Endothelial cell of umbilical vein (primary cell): ENCODE measurements around the gene ADAM30. TPM values are rescaled to one million over a fixed set of nuclear protein-coding genes. Genes with fewer than 3 reads are reported as not detected.

Source experiments
- BruUV-seq: library from RNA; stranded (reverse); fragments of 400-500 nt; replicated peaks from 2 replicates; lab custom pipeline; 2021; lab: Mats Ljungman, UMichigan
- CTCF ChIA-PET: fragments of 300-600, 350-600 bp; sonication (Branson Sonifier 250); formaldehyde crosslinking; loops from one replicate; lab custom pipeline; 2021; ENCODE audit warnings: antibody characterized with exemption, inconsistent platforms; lab: Charles Lee
- POLR2A ChIA-PET: fragments of 300-600, 350-600 bp; sonication (Branson Sonifier 250); formaldehyde crosslinking; loops from one replicate; lab custom pipeline; 2021; ENCODE audit warnings: antibody characterized with exemption, inconsistent platforms; lab: Charles Lee
- DNase-seq: peaks from one replicate; pipeline ENCODE4 v3.0.0-alpha.2; 2011; ENCODE audit warnings: low read depth, low spot score
- FAIRE-seq: peaks from 2 replicates; lab custom pipeline; 2011; peaks lifted over from hg19 to GRCh38; lab: Jason Lieb, UNC
- H2AFZ ChIP-seq: 2 replicates; pipeline ENCODE4 v1.6.0; 2012; ENCODE audit warnings: low read depth, low read length, control low read depth, inconsistent platforms
- H3K27ac ChIP-seq: 2 replicates; pipeline ENCODE4 v1.5.1; 2011; ENCODE audit warnings: low read depth, mild to moderate bottlenecking, control low read depth, low read length, moderate library complexity; ENCODE audit not compliant: insufficient read depth
- H3K27me3 ChIP-seq, 2 experiments: 2 replicates each; pipeline versions ENCODE4 v1.6.0 to v1.6.1; 2011; ENCODE audit warnings: low read length in 2 of 2, mixed read lengths in 1 of 2; ENCODE audit not compliant: control insufficient read depth in 2 of 2, insufficient read depth in 2 of 2
- H3K36me3 ChIP-seq, 2 experiments: 2 replicates in 1 of 2; 3 replicates in 1 of 2; pipeline ENCODE4 v1.5.1; 2011; ENCODE audit warnings: low read length in 2 of 2, mild to moderate bottlenecking in 1 of 2, moderate library complexity in 1 of 2; ENCODE audit not compliant: control insufficient read depth in 2 of 2, insufficient read depth in 2 of 2; ENCODE audit errors: extremely low read depth in 1 of 2
- H3K4me1 ChIP-seq: 3 replicates; pipeline ENCODE4 v1.5.1; 2011; ENCODE audit warnings: mild to moderate bottlenecking, low read length; ENCODE audit not compliant: control insufficient read depth, insufficient read depth; ENCODE audit errors: extremely low read depth
- H3K4me2 ChIP-seq: 2 replicates; pipeline ENCODE4 v1.6.1; 2011; ENCODE audit warnings: low read length, control low read depth, mixed read lengths; ENCODE audit not compliant: insufficient read depth
- H3K4me3 ChIP-seq, 3 experiments: fragments of 200-600 bp in 1 of 3; sonication (generic), shearing (Covaris generic) in 1 of 3; replicated peaks in 1 of 3; 2 replicates each; pipeline ENCODE4 v1.5.1; 2011 to 2016; ENCODE audit warnings: control low read depth in 3 of 3, low read length in 3 of 3, mild to moderate bottlenecking in 2 of 3, inconsistent platforms in 1 of 3, low read depth in 1 of 3, moderate library complexity in 1 of 3; ENCODE audit not compliant: insufficient read depth in 1 of 3
- H3K79me2 ChIP-seq: 2 replicates; pipeline ENCODE4 v1.6.0; 2012; ENCODE audit warnings: low read length, inconsistent platforms; ENCODE audit not compliant: control insufficient read depth, insufficient read depth
- H3K9ac ChIP-seq: replicated peaks from 2 replicates; pipeline ENCODE3; 2011; ENCODE audit warnings: low read length, control low read depth; ENCODE audit not compliant: insufficient read depth; ENCODE audit errors: extremely low read depth
- H3K9me1 ChIP-seq: replicated peaks from 3 replicates; pipeline ENCODE4 v1.6.0; 2011; ENCODE audit warnings: mild to moderate bottlenecking, low read length; ENCODE audit not compliant: control insufficient read depth, insufficient read depth; ENCODE audit errors: extremely low read depth
- H3K9me3 ChIP-seq: replicated peaks from 2 replicates; pipeline ENCODE4 v1.5.1; 2012; ENCODE audit warnings: low read length, inconsistent platforms; ENCODE audit not compliant: control insufficient read depth, insufficient read depth
- H4K20me1 ChIP-seq: replicated peaks from 2 replicates; pipeline ENCODE3; 2011; ENCODE audit warnings: mild to moderate bottlenecking, low read length; ENCODE audit not compliant: control insufficient read depth, insufficient read depth; ENCODE audit errors: extremely low read depth
- CTCF ChIP-seq, 2 donors: IDR thresholded peaks; 1 replicate in 1 of 2; 2 replicates in 1 of 2; pipeline ENCODE4 v1.5.1; 2011; ENCODE audit warnings: low read length in 2 of 2, mild to moderate bottlenecking in 2 of 2, moderate library complexity in 2 of 2, control low read depth in 1 of 2, inconsistent platforms in 1 of 2, low read depth in 1 of 2; ENCODE audit not compliant: insufficient read depth in 1 of 2; ENCODE audit errors: extremely low read depth in 1 of 2
- EZH2 ChIP-seq: IDR thresholded peaks from 2 replicates; pipeline ENCODE4 v1.6.1; 2012; ENCODE audit warnings: borderline replicate concordance, low read depth, mild to moderate bottlenecking, moderate library complexity, low read length, inconsistent platforms; ENCODE audit not compliant: severe bottlenecking
- FOS ChIP-seq: IDR thresholded peaks from 2 replicates; pipeline ENCODE4 v1.6.1; 2011; ENCODE audit warnings: mild to moderate bottlenecking, low read length, moderate library complexity, borderline replicate concordance; ENCODE audit not compliant: insufficient read depth
- GATA2 ChIP-seq: IDR thresholded peaks from 2 replicates; pipeline ENCODE4 v1.7.0; 2011; ENCODE audit warnings: low read depth, mild to moderate bottlenecking, moderate library complexity, mixed read lengths, low read length; ENCODE audit not compliant: insufficient read length, insufficient read depth
- JUN ChIP-seq: IDR thresholded peaks from 2 replicates; pipeline ENCODE4 v1.6.1; 2011; ENCODE audit warnings: borderline replicate concordance, low read depth; ENCODE audit not compliant: insufficient read length, insufficient read depth
- MAX ChIP-seq: IDR thresholded peaks from 2 replicates; pipeline ENCODE4 v1.6.1; 2011; ENCODE audit not compliant: insufficient read depth, insufficient read length
- MYC ChIP-seq: IDR thresholded peaks from one replicate; pipeline ENCODE4 v1.6.1; 2011; ENCODE audit warnings: mild to moderate bottlenecking, low read depth, low read length
- POLR2A ChIP-seq: IDR thresholded peaks from 2 replicates; pipeline ENCODE4 v1.6.1; 2012; ENCODE audit warnings: low read depth, mild to moderate bottlenecking, control low read depth, low read length
- POLR2AphosphoS5 ChIP-seq: IDR thresholded peaks from 2 replicates; pipeline ENCODE4 v1.6.1; 2012; ENCODE audit warnings: low read depth, mild to moderate bottlenecking, control low read depth, low read length, moderate library complexity; ENCODE audit not compliant: insufficient read depth
- dilution Hi-C: fragments of 300-500 bp; cut with MboI; formaldehyde crosslinking; loops from one replicate; pipeline ENCODE4 v1.15.0; 2019; ENCODE audit warnings: low sequenced_read_pairs; ENCODE audit not compliant: extremely low pct_ligation_motif_present
- intact Hi-C: fragments of 100-400 bp; cut with micrococcal nuclease; formaldehyde crosslinking; loops from one replicate; pipeline ENCODE4 v1.10.0; 2022
- polyA plus RNA-seq, 4 experiments: library from polyadenylated mRNA; depleted of rRNA in 3 of 4; stranded (reverse) in 3 of 4; unstranded in 1 of 4; fragments of >200 nt; gene quantifications; 2 replicates each; pipeline versions ENCODE4 v1.2.1 to v1.2.3, GENCODE V29; 2011 to 2012; ENCODE audit warnings: missing spikeins in 1 of 4
- total RNA-seq: library from RNA; stranded (reverse); gene quantifications from 2 replicates; pipeline ENCODE4 v1.2.3, GENCODE V29; 2021

ADAM30 gene
- total and polyA plus RNA-seq, 2 donors (not counting 3 experiments of a cell fraction or from before 2014, with no cell fraction given), result not detected

GRCh38 chr1:119902775-119903442, 6.6 kb upstream of the ADAM30 start:
- Histone ChIP-seq H2AFZ (no peak overlapping the region), H3K9ac (no peak overlapping the region), H3K9me3 (no peaks in the 10 kb centered on the region), H3K27me3 (peaks cover 6 to 22% of the 10 kb centered on the region in 2 experiments), H3K4me2 (no peak overlapping the region), H3K4me1 (no peaks in the 10 kb centered on the region), H3K27ac (no peak overlapping the region), H4K20me1 (no peaks in the 10 kb centered on the region), H3K4me3 (no peak overlapping the region), H3K79me2 (no peaks in the 10 kb centered on the region), H3K9me1 (no peaks in the 10 kb centered on the region), H3K36me3 (no peaks in the 10 kb centered on the region)
- intact Hi-C loops, result no loop called here
- no peak for TF ChIP-seq MAX
- TF ChIP-seq GATA2, result no peak
- no peak for TF ChIP-seq MYC
- no peak for TF ChIP-seq EZH2
- no peak for TF ChIP-seq POLR2A
- FAIRE-seq (no peak), DNase-seq (no peak)
- ChIA-PET POLR2A (no interaction called here), CTCF (no interaction called here)
- dilution Hi-C loops, result no loop called here
- no TSS peak for BruUV-seq

GRCh38 chr1:119898981-119899720, 2.8 kb upstream of the ADAM30 start:
- intact Hi-C loops (loop anchor here (5.0 kb wide), 1 partner anchor 52 kb away; no protein-coding TSS in a partner anchor), dilution Hi-C loops (no loop called here)
- Histone ChIP-seq H3K79me2 (no peaks in the 10 kb centered on the region), H3K4me1 (no peaks in the 10 kb centered on the region), H3K4me2 (no peak overlapping the region), H3K36me3 (no peaks in the 10 kb centered on the region), H3K27ac (no peak overlapping the region), H3K9me1 (no peaks in the 10 kb centered on the region), H2AFZ (no peak overlapping the region), H3K9me3 (no peaks in the 10 kb centered on the region), H4K20me1 (no peaks in the 10 kb centered on the region), H3K9ac (no peak overlapping the region), H3K27me3 (peaks cover 12 to 23% of the 10 kb centered on the region in 2 experiments), H3K4me3 (no peak overlapping the region)
- no TSS peak for BruUV-seq
- TF ChIP-seq CTCF (IDR thresholded peaks at IDR 0.05; ENCODE audit: extremely low read depth in 1 of 2, insufficient read depth in 1 of 2, low read depth in 1 of 2, low read length in 2 of 2) (no peak), POLR2A (no peak), MYC (no peak), JUN (no peak), POLR2AphosphoS5 (no peak), FOS (no peak), MAX (no peak)
- ChIA-PET CTCF (interaction anchor here (1.9 kb wide), 1 partner anchor 15 kb away, joined by 5 read pairs; no protein-coding TSS in a partner anchor), POLR2A (no interaction called here)
- DNase-seq (no peak), FAIRE-seq (no peak)
